Hepatocyte (in vitro differentiated cells): ENCODE measurements around the gene ZNF280D. TPM values are rescaled to one million over a fixed set of nuclear protein-coding genes. Genes with fewer than 3 reads are reported as not detected.

ENCODE experiments used
- DNase-seq: peaks from one replicate; pipeline ENCODE4 v3.0.0-alpha.2; 2016; ENCODE audit warnings: low spot score
- H2AFZ ChIP-seq: fragments of 200-600 bp; sonication (generic); 2 replicates; pipeline ENCODE4 v1.6.0; 2016; ENCODE audit warnings: antibody characterized with exemption, mild to moderate bottlenecking
- H3K27ac ChIP-seq: fragments of 200-600 bp; sonication (generic); 2 replicates; pipeline ENCODE4 v1.5.1; 2016; ENCODE audit warnings: mild to moderate bottlenecking
- H3K27me3 ChIP-seq: fragments of 200-600 bp; sonication (generic); 2 replicates; pipeline ENCODE4 v1.6.1; 2016
- H3K36me3 ChIP-seq: fragments of 200-600 bp; sonication (generic); replicated peaks from 2 replicates; pipeline ENCODE4 v1.5.1; 2016; ENCODE audit warnings: low read depth; ENCODE audit not compliant: insufficient read depth
- H3K4me1 ChIP-seq: fragments of 200-600 bp; sonication (generic); 2 replicates; pipeline ENCODE4 v1.5.1; 2016; ENCODE audit warnings: mild to moderate bottlenecking, moderate library complexity; ENCODE audit not compliant: insufficient read depth
- H3K4me2 ChIP-seq: fragments of 200-600 bp; sonication (generic); 2 replicates; pipeline ENCODE4 v1.6.0; 2016
- H3K4me3 ChIP-seq: fragments of 200-600 bp; sonication (generic); 2 replicates; pipeline ENCODE4 v1.5.1; 2016; ENCODE audit warnings: mild to moderate bottlenecking
- H3K79me2 ChIP-seq: fragments of 200-600 bp; sonication (generic); 2 replicates; pipeline ENCODE4 v1.6.0; 2017; ENCODE audit warnings: mild to moderate bottlenecking
- H3K9me2 ChIP-seq: fragments of 200-600 bp; sonication (generic); replicated peaks from 2 replicates; pipeline ENCODE4 v1.6.0; 2017; ENCODE audit warnings: mild to moderate bottlenecking; ENCODE audit not compliant: insufficient read depth
- H3K9me3 ChIP-seq: fragments of 200-600 bp; sonication (generic); 2 replicates; pipeline ENCODE4 v1.5.1; 2016; ENCODE audit warnings: low read depth, mild to moderate bottlenecking
- H4K20me1 ChIP-seq: fragments of 200-600 bp; sonication (generic); 2 replicates; pipeline ENCODE4 v1.6.0; 2016; ENCODE audit warnings: mild to moderate bottlenecking; ENCODE audit not compliant: insufficient read depth, poor library complexity, severe bottlenecking
- CTCF ChIP-seq: fragments of 200-600 bp; sonication (generic); IDR thresholded peaks from 2 replicates; pipeline ENCODE4 v1.5.1; 2016; ENCODE audit warnings: antibody characterized with exemption, mild to moderate bottlenecking; ENCODE audit not compliant: poor library complexity
- EZH2 ChIP-seq: fragments of 200-600 bp; sonication (generic); IDR thresholded peaks from 2 replicates; pipeline ENCODE4 v1.6.1; 2016; ENCODE audit warnings: antibody characterized with exemption, mild to moderate bottlenecking, borderline replicate concordance
- EZH2phosphoT487 ChIP-seq: fragments of 200-600 bp; sonication (generic); IDR thresholded peaks from one replicate; pipeline ENCODE4 v1.6.1; 2018; ENCODE audit warnings: antibody characterized with exemption, mild to moderate bottlenecking, low read depth, moderate library complexity; ENCODE audit not compliant: unreplicated experiment, severe bottlenecking
- WGBS: methylation state at CpG from one replicate; pipeline ENCODE4 v1.1.6; 2016; ENCODE audit warnings: low lambda C conversion rate; ENCODE audit errors: missing lambda C conversion rate; 5-methylcytosine and 5-hydroxymethylcytosine counted together
- polyA plus RNA-seq: library from polyadenylated mRNA; unstranded; fragments of >200 nt; fragmentation: Nextera tagmentation; extraction: Ambion mirVana; gene quantifications from 2 replicates; pipeline ENCODE4 v1.2.1, GENCODE V29; 2016
- total RNA-seq: library from RNA; depleted of rRNA; stranded (reverse); fragments of >200 nt; gene quantifications from 2 replicates; pipeline ENCODE4 v1.2.3, GENCODE V29; 2014

Gene ZNF280D
- total and polyA plus RNA-seq, 2 experiments from 2014 or later = 0.54 to 0.87 TPM

GRCh38 chr15:56723787-56724186, 9.5 kb downstream of the ZNF280D start:
- 80% methylated on average over 4 of the region's 4 CpGs for whole genome bisulfite sequencing
- DNase-seq = no peak
- Histone ChIP-seq H3K4me2 (no peak overlapping the region), H3K9me2 (no peaks in the 10 kb centered on the region), H3K27ac (no peak overlapping the region), H3K4me1 (no peaks in the 10 kb centered on the region), H2AFZ (no peak overlapping the region), H3K4me3 (no peak overlapping the region), H3K36me3 (no peaks in the 10 kb centered on the region), H4K20me1 (no peaks in the 10 kb centered on the region), H3K9me3 (no peaks in the 10 kb centered on the region), H3K79me2 (no peaks in the 10 kb centered on the region), H3K27me3 (no peaks in the 10 kb centered on the region)
- TF ChIP-seq EZH2phosphoT487 (no peak), CTCF (no peak), EZH2 (no peak)

- H3K4me3 ChIP-seq = no peak overlapping the region
- no peaks in the 10 kb centered on the region for H3K4me1 ChIP-seq
- DNase-seq = no peak
- WGBS = 89% methylated on average over 3 of the region's 3 CpGs
- no peaks in the 10 kb centered on the region for H3K9me3 ChIP-seq
- no peaks in the 10 kb centered on the region for H3K79me2 ChIP-seq
- no peak overlapping the region for H2AFZ ChIP-seq
- no peaks in the 10 kb centered on the region for H3K36me3 ChIP-seq
- H4K20me1 ChIP-seq = no peaks in the 10 kb centered on the region
- H3K27ac ChIP-seq = no peak overlapping the region
- no peak overlapping the region for H3K4me2 ChIP-seq
- no peaks in the 10 kb centered on the region for H3K9me2 ChIP-seq
- H3K27me3 ChIP-seq = no peaks in the 10 kb centered on the region
- TF ChIP-seq EZH2phosphoT487 = no peak
- TF ChIP-seq EZH2 = no peak
- no peak for TF ChIP-seq CTCF
Observed at GRCh38 chr15:56719774-56720555, 13.3 kb downstream of the ZNF280D start.

- H3K27me3 ChIP-seq = no peaks in the 10 kb centered on the region
- DNase-seq = no peak
- TF ChIP-seq EZH2phosphoT487 = no peak
- TF ChIP-seq EZH2 = no peak
- TF ChIP-seq CTCF = no peak
- 81% methylated on average over 4 of the region's 4 CpGs for WGBS
- H3K79me2 ChIP-seq = no peaks in the 10 kb centered on the region
- H3K4me2 ChIP-seq = no peak overlapping the region
- H3K4me3 ChIP-seq = no peak overlapping the region
- H3K9me2 ChIP-seq = no peaks in the 10 kb centered on the region
- H3K36me3 ChIP-seq = no peaks in the 10 kb centered on the region
- H3K9me3 ChIP-seq = no peaks in the 10 kb centered on the region
- H3K27ac ChIP-seq = no peak overlapping the region
- no peaks in the 10 kb centered on the region for H4K20me1 ChIP-seq
- no peak overlapping the region for H2AFZ ChIP-seq
- no peaks in the 10 kb centered on the region for H3K4me1 ChIP-seq
Observed at GRCh38 chr15:56719021-56719612, 14.2 kb downstream of the ZNF280D start.
